Measurements from ENCODE around the gene NSMCE3. TPM values are rescaled to one million over a fixed set of nuclear protein-coding genes. Genes with fewer than 3 reads are reported as not detected.
A peak's percentile ranks its signal among the peaks of the same experiment; 100 is the strongest.

The NSMCE3 gene
- total and polyA plus RNA-seq, 2 experiments from 2014 or later = 9.7 to 10.0 TPM

DNA sequence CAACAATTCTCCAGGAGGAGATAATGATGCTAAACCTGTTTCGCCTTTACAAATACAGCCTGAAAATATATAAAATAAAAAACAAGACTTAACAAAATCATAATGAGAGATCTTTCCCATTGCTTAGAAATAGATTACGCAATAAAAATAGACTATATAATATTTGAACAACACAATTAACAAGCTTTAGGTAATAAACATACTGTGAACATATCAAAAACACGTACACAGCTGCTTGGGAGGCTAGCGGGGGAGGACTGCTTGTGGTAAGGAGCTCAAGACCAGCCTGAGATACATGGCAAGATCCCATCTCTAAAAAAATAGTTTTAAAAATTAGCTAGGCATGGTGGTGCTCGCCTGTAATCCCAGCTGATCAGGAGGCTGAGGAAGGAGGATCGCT, 8.7 kb downstream of the NSMCE3 start:
- Mint-ChIP-seq H3K27me3 (ENCODE audit: insufficient read depth, low read depth, poor library complexity) (no peaks in the 10 kb centered on the region), H3K9me3 (no peaks in the 10 kb centered on the region)
- no peaks in the 10 kb centered on the region for H4K20me1 ChIP-seq (replicated peaks; ENCODE audit: insufficient read depth)

DNA sequence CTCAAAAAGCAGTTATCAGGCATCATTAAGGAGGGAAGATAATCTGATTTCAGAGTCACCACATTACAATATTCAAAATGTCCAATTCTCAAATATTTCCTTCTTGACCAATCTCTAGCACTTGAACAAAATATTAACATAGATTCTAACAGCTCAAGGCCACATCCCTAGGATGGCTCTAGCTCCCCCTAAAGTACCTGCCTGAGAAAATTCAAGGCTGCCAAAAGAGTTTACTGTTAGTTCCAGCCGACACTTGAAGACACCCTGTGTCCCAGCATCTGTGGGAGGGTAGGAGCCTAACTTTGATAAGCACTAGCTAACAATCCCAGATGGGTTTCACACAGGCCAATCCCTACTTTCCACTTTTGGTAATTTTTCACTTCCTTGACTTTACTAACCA, 10.4 kb downstream of the NSMCE3 start:
- H3K36me3 ChIP-seq (ENCODE audit: insufficient read depth) = no peaks in the 10 kb centered on the region
- no peaks in the 10 kb centered on the region for H4K20me1 ChIP-seq (replicated peaks; ENCODE audit: insufficient read depth)
- DNase-seq (ENCODE audit: low spot score) (peak; percentile 56), ATAC-seq (peak; percentile 82)
- H3K36me3 Mint-ChIP-seq (ENCODE audit: low read depth) = no peaks in the 10 kb centered on the region
- no peak overlapping the region for H3K4me2 ChIP-seq
- H3F3A ChIP-seq (replicated peaks; ENCODE audit: low read depth) = no peaks in the 10 kb centered on the region
- no peak overlapping the region for H3K4me3 Mint-ChIP-seq
- H3K27ac Mint-ChIP-seq = no peak overlapping the region
- H3K4me1 ChIP-seq (ENCODE audit: insufficient read depth) = peaks cover 6% of the 10 kb centered on the region; the same call in 1 of the 2 replicates
- peaks cover 12% of the 10 kb centered on the region; the same call in 2 of the 3 replicates for H3K4me1 Mint-ChIP-seq
- no peaks in the 10 kb centered on the region for H3K9me2 ChIP-seq (ENCODE audit: insufficient read depth)
- no peaks in the 10 kb centered on the region for H3K9me3 Mint-ChIP-seq
- H3K4me3 ChIP-seq = no peak overlapping the region
- H3K27ac ChIP-seq (ENCODE audit: low read depth) = no peak overlapping the region
- no peaks in the 10 kb centered on the region for H3K27me3 Mint-ChIP-seq (ENCODE audit: insufficient read depth, low read depth, poor library complexity)
- no peak overlapping the region for H2AFZ ChIP-seq
- H3K27me3 ChIP-seq (ENCODE audit: insufficient read depth) = no peaks in the 10 kb centered on the region
- TF ChIP-seq, protein P1, sequence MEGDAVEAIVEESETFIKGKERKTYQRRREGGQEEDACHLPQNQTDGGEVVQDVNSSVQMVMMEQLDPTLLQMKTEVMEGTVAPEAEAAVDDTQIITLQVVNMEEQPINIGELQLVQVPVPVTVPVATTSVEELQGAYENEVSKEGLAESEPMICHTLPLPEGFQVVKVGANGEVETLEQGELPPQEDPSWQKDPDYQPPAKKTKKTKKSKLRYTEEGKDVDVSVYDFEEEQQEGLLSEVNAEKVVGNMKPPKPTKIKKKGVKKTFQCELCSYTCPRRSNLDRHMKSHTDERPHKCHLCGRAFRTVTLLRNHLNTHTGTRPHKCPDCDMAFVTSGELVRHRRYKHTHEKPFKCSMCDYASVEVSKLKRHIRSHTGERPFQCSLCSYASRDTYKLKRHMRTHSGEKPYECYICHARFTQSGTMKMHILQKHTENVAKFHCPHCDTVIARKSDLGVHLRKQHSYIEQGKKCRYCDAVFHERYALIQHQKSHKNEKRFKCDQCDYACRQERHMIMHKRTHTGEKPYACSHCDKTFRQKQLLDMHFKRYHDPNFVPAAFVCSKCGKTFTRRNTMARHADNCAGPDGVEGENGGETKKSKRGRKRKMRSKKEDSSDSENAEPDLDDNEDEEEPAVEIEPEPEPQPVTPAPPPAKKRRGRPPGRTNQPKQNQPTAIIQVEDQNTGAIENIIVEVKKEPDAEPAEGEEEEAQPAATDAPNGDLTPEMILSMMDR (conservative IDR thresholded peaks at IDR 0.05; ENCODE audit: low read depth in 2 of 2) = peak; percentile 31 to 46; a peak in 3 of 4 replicates
- TF ChIP-seq, protein P2, sequence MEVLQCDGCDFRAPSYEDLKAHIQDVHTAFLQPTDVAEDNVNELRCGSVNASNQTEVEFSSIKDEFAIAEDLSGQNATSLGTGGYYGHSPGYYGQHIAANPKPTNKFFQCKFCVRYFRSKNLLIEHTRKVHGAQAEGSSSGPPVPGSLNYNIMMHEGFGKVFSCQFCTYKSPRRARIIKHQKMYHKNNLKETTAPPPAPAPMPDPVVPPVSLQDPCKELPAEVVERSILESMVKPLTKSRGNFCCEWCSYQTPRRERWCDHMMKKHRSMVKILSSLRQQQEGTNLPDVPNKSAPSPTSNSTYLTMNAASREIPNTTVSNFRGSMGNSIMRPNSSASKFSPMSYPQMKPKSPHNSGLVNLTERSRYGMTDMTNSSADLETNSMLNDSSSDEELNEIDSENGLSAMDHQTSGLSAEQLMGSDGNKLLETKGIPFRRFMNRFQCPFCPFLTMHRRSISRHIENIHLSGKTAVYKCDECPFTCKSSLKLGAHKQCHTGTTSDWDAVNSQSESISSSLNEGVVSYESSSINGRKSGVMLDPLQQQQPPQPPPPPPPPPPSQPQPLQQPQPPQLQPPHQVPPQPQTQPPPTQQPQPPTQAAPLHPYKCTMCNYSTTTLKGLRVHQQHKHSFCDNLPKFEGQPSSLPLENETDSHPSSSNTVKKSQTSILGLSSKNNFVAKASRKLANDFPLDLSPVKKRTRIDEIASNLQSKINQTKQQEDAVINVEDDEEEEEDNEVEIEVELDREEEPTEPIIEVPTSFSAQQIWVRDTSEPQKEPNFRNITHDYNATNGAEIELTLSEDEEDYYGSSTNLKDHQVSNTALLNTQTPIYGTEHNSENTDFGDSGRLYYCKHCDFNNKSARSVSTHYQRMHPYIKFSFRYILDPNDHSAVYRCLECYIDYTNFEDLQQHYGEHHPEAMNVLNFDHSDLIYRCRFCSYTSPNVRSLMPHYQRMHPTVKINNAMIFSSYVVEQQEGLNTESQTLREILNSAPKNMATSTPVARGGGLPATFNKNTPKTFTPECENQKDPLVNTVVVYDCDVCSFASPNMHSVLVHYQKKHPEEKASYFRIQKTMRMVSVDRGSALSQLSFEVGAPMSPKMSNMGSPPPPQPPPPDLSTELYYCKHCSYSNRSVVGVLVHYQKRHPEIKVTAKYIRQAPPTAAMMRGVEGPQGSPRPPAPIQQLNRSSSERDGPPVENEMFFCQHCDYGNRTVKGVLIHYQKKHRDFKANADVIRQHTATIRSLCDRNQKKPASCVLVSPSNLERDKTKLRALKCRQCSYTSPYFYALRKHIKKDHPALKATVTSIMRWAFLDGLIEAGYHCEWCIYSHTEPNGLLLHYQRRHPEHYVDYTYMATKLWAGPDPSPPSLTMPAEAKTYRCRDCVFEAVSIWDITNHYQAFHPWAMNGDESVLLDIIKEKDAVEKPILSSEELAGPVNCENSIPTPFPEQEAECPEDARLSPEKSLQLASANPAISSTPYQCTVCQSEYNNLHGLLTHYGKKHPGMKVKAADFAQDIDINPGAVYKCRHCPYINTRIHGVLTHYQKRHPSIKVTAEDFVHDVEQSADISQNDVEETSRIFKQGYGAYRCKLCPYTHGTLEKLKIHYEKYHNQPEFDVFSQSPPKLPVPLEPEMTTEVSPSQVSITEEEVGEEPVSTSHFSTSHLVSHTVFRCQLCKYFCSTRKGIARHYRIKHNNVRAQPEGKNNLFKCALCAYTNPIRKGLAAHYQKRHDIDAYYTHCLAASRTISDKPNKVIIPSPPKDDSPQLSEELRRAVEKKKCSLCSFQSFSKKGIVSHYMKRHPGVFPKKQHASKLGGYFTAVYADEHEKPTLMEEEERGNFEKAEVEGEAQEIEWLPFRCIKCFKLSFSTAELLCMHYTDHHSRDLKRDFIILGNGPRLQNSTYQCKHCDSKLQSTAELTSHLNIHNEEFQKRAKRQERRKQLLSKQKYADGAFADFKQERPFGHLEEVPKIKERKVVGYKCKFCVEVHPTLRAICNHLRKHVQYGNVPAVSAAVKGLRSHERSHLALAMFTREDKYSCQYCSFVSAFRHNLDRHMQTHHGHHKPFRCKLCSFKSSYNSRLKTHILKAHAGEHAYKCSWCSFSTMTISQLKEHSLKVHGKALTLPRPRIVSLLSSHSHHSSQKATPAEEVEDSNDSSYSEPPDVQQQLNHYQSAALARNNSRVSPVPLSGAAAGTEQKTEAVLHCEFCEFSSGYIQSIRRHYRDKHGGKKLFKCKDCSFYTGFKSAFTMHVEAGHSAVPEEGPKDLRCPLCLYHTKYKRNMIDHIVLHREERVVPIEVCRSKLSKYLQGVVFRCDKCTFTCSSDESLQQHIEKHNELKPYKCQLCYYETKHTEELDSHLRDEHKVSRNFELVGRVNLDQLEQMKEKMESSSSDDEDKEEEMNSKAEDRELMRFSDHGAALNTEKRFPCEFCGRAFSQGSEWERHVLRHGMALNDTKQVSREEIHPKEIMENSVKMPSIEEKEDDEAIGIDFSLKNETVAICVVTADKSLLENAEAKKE (CRISPR knock-in tag; IDR thresholded peaks at IDR 0.05) = no peak
- no peaks in the 10 kb centered on the region for H3K79me2 ChIP-seq (replicated peaks; ENCODE audit: insufficient read depth)

More for the DNA sequence above, 8.7 kb downstream of the NSMCE3 start:
- Mint-ChIP-seq H3K4me3 (no peak overlapping the region), H3K36me3 (ENCODE audit: low read depth) (no peaks in the 10 kb centered on the region), H3K4me1 (peaks cover 12% of the 10 kb centered on the region; the same call in 2 of the 3 replicates), H3K27ac (no peak overlapping the region)
- Histone ChIP-seq H3K27ac (ENCODE audit: low read depth) (no peak overlapping the region), H3K9me2 (ENCODE audit: insufficient read depth) (no peaks in the 10 kb centered on the region), H3K79me2 (replicated peaks; ENCODE audit: insufficient read depth) (peaks cover under 1% of the 10 kb centered on the region; the same call in 1 of the 2 replicates), H3F3A (replicated peaks; ENCODE audit: low read depth) (no peaks in the 10 kb centered on the region), H3K27me3 (ENCODE audit: insufficient read depth) (no peaks in the 10 kb centered on the region), H3K4me2 (no peak overlapping the region), H2AFZ (no peak overlapping the region), H3K36me3 (ENCODE audit: insufficient read depth) (no peaks in the 10 kb centered on the region), H3K4me3 (no peak overlapping the region), H3K4me1 (ENCODE audit: insufficient read depth) (peaks cover 6% of the 10 kb centered on the region; the same call in 1 of the 2 replicates)
- no peak for ATAC-seq
- TF ChIP-seq ZNF331 (CRISPR knock-in tag; IDR thresholded peaks at IDR 0.05; ENCODE audit: low read depth) = no peak
- no peak for TF ChIP-seq STAT1 (IDR thresholded peaks at IDR 0.05; ENCODE audit: unreplicated experiment)
- TF ChIP-seq, protein P3, sequence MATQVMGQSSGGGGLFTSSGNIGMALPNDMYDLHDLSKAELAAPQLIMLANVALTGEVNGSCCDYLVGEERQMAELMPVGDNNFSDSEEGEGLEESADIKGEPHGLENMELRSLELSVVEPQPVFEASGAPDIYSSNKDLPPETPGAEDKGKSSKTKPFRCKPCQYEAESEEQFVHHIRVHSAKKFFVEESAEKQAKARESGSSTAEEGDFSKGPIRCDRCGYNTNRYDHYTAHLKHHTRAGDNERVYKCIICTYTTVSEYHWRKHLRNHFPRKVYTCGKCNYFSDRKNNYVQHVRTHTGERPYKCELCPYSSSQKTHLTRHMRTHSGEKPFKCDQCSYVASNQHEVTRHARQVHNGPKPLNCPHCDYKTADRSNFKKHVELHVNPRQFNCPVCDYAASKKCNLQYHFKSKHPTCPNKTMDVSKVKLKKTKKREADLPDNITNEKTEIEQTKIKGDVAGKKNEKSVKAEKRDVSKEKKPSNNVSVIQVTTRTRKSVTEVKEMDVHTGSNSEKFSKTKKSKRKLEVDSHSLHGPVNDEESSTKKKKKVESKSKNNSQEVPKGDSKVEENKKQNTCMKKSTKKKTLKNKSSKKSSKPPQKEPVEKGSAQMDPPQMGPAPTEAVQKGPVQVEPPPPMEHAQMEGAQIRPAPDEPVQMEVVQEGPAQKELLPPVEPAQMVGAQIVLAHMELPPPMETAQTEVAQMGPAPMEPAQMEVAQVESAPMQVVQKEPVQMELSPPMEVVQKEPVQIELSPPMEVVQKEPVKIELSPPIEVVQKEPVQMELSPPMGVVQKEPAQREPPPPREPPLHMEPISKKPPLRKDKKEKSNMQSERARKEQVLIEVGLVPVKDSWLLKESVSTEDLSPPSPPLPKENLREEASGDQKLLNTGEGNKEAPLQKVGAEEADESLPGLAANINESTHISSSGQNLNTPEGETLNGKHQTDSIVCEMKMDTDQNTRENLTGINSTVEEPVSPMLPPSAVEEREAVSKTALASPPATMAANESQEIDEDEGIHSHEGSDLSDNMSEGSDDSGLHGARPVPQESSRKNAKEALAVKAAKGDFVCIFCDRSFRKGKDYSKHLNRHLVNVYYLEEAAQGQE (IDR thresholded peaks at IDR 0.05; ENCODE audit: unreplicated experiment) = no peak
- no peak for DNase-seq (ENCODE audit: low spot score)

Measured in GM23338 (cell line).